GM12891 (cell line): ENCODE data around the gene OGG1.

Source experiments
- PAX5 ChIP-seq: IDR thresholded peaks from 2 replicates; pipeline ENCODE4 v1.6.1; 2011; ENCODE audit warnings: low read length, moderate library complexity, mild to moderate bottlenecking; ENCODE audit not compliant: insufficient read depth, severe bottlenecking
- POLR2A ChIP-seq: IDR thresholded peaks from 2 replicates; pipeline ENCODE4 v1.6.1; 2011; ENCODE audit warnings: low read depth, low read length, control low read depth
- POLR2AphosphoS5 ChIP-seq: IDR thresholded peaks from 2 replicates; pipeline ENCODE4 v1.6.1; 2011; ENCODE audit warnings: low read depth, low read length, control low read depth
- POU2F2 ChIP-seq: IDR thresholded peaks from 2 replicates; pipeline ENCODE4 v1.6.1; 2011; ENCODE audit warnings: low read depth, mild to moderate bottlenecking, control low read depth, low read length, moderate library complexity
- SPI1 ChIP-seq: IDR thresholded peaks from 2 replicates; pipeline ENCODE4 v1.6.1; 2011; ENCODE audit warnings: low read depth, low read length, control low read depth
- TAF1 ChIP-seq: IDR thresholded peaks from 2 replicates; pipeline ENCODE4 v1.6.1; 2011; ENCODE audit warnings: low read depth, low read length, control low read depth

GRCh38 chr3:9704347-9705322, 45.1 kb upstream of the OGG1 start:
- TF ChIP-seq POLR2A (no peak), TAF1 (no peak), POLR2AphosphoS5 (no peak), SPI1 (no peak), PAX5 (no peak), POU2F2 (no peak)
